ENCODE data around the gene DNM3. TPM values are rescaled to one million over a fixed set of nuclear protein-coding genes. Genes with fewer than 3 reads are reported as not detected.

The DNM3 gene
- total and polyA plus RNA-seq, 4 donors: 2.1 to 16.3 (median 5.6) TPM

DNA sequence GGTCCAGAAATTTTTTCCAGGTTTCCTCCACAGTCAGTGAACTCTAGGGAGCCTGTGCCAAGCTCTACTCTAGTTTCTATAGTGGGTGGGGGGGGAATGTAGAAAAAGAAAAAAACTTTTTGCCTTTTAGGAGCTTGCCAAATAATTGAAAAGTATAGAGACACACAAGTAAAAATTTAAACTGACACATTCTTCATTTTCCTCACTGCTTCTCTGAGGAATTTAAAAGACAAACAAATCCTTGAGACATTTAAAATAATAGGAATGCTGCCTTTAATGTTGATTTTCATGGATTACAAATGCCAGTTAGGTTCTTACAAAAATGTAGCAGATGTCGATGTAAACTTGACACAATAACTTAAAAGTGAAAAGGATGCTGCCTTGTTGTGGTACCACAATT, 241.9 kb downstream of the DNM3 start:
- H3K4me1 ChIP-seq (ENCODE audit: control insufficient read depth in 5 of 5, insufficient read depth in 5 of 5, low read length in 5 of 5): peaks cover 0 to 13% (median 5%) of the 10 kb centered on the region in 5 donors
- 63 to 87% methylated on average over 1 of the region's 1 CpG for WGBS, 2 donors
- TF ChIP-seq, protein P1, sequence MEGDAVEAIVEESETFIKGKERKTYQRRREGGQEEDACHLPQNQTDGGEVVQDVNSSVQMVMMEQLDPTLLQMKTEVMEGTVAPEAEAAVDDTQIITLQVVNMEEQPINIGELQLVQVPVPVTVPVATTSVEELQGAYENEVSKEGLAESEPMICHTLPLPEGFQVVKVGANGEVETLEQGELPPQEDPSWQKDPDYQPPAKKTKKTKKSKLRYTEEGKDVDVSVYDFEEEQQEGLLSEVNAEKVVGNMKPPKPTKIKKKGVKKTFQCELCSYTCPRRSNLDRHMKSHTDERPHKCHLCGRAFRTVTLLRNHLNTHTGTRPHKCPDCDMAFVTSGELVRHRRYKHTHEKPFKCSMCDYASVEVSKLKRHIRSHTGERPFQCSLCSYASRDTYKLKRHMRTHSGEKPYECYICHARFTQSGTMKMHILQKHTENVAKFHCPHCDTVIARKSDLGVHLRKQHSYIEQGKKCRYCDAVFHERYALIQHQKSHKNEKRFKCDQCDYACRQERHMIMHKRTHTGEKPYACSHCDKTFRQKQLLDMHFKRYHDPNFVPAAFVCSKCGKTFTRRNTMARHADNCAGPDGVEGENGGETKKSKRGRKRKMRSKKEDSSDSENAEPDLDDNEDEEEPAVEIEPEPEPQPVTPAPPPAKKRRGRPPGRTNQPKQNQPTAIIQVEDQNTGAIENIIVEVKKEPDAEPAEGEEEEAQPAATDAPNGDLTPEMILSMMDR (IDR thresholded peaks at IDR 0.05; ENCODE audit: control extremely low read depth, extremely low read depth): no peak

DNA sequence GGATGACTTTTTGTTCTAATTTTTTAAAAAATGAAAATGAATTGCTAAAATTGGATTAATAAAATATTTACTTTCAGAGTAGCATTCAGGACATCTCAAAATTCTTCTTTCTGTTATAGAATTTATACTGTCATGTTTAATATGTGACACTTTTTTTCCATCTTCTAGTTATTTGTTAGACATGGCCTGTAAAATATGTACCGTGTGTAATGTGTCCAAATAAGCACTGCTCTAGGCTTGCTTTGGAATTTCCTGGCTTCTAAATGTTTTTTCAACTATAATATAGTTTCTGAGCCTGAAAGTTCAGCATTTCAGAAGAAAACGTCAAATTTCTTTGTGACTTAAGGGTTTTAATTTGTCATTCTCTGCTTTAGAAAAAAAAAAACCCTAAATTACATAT, 243.6 kb downstream of the DNM3 start:
- H3K9ac ChIP-seq (ENCODE audit: insufficient read depth in 1 of 2, low read length in 2 of 2): no peak overlapping the region
- ATAC-seq (ENCODE audit: insufficient read depth, low FRiP score): no peak
- no peak overlapping the region for H3K4me3 ChIP-seq
- no peaks in the 10 kb centered on the region for H3K36me3 ChIP-seq (ENCODE audit: control insufficient read depth in 4 of 4, insufficient read depth in 4 of 4, low read length in 4 of 4)
- DNase-seq: no peak
- H3K27me3 ChIP-seq (ENCODE audit: control insufficient read depth in 3 of 3, insufficient read depth in 3 of 3, low read length in 2 of 3): no peaks in the 10 kb centered on the region
- no peak overlapping the region for H3K27ac ChIP-seq (ENCODE audit: low read depth in 1 of 2, low read length in 1 of 2)
- WGBS, 2 donors: 75 to 89% methylated on average over 2 of the region's 2 CpGs
- H3K9me3 ChIP-seq (ENCODE audit: control insufficient read depth in 4 of 4, insufficient read depth in 3 of 4, low read length in 3 of 4): peaks cover 0 to 2% (median under 1%) of the 10 kb centered on the region in 4 donors
- peaks cover 0 to 19% (median 6%) of the 10 kb centered on the region in 5 donors for H3K4me1 ChIP-seq (ENCODE audit: control insufficient read depth in 5 of 5, insufficient read depth in 5 of 5, low read length in 5 of 5)
- TF ChIP-seq, protein P1 (IDR thresholded peaks at IDR 0.05; ENCODE audit: control extremely low read depth, extremely low read depth): no peak

More for the DNA sequence above, 241.9 kb downstream of the DNM3 start:
- DNase-seq (no peak), ATAC-seq (ENCODE audit: insufficient read depth, low FRiP score) (no peak)
- Histone ChIP-seq H3K9ac (ENCODE audit: insufficient read depth in 1 of 2, low read length in 2 of 2) (no peak overlapping the region), H3K27ac (ENCODE audit: low read depth in 1 of 2, low read length in 1 of 2) (no peak overlapping the region), H3K9me3 (ENCODE audit: control insufficient read depth in 4 of 4, insufficient read depth in 3 of 4, low read length in 3 of 4) (peaks cover 0 to 2% (median under 1%) of the 10 kb centered on the region in 4 donors), H3K4me3 (no peak overlapping the region), H3K36me3 (ENCODE audit: control insufficient read depth in 4 of 4, insufficient read depth in 4 of 4, low read length in 4 of 4) (no peaks in the 10 kb centered on the region), H3K27me3 (ENCODE audit: control insufficient read depth in 3 of 3, insufficient read depth in 3 of 3, low read length in 2 of 3) (no peaks in the 10 kb centered on the region)

DNA sequence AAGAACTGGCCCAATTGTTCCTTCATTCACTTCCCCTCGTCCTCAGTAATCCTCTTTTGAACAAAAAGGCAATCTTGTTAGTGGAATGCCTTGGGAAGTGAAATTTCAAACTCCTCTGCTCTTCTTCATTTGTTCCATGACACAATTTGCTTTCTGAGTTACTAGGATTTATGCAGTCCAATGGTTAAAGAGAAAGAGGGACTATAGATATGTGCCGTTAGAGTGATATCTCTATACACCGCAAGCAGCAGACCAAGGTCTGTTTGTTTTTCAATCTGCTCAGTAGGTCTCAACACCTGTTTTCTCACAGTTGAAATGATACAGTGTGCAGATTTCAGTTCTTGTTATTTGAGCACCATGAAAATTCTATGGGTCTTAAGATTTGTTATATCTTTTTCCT, 244.0 kb downstream of the DNM3 start:
- Histone ChIP-seq H3K36me3 (ENCODE audit: control insufficient read depth in 4 of 4, insufficient read depth in 4 of 4, low read length in 4 of 4) (no peaks in the 10 kb centered on the region), H3K27me3 (ENCODE audit: control insufficient read depth in 3 of 3, insufficient read depth in 3 of 3, low read length in 2 of 3) (no peaks in the 10 kb centered on the region), H3K4me1 (ENCODE audit: control insufficient read depth in 5 of 5, insufficient read depth in 5 of 5, low read length in 5 of 5) (peaks cover 0 to 21% (median 6%) of the 10 kb centered on the region in 5 donors), H3K9me3 (ENCODE audit: control insufficient read depth in 4 of 4, insufficient read depth in 3 of 4, low read length in 3 of 4) (peaks cover 0 to 2% (median 0%) of the 10 kb centered on the region in 4 donors), H3K27ac (ENCODE audit: low read depth in 1 of 2, low read length in 1 of 2) (no peak overlapping the region), H3K4me3 (no peak overlapping the region), H3K9ac (ENCODE audit: insufficient read depth in 1 of 2, low read length in 2 of 2) (no peak overlapping the region)
- WGBS, 2 donors: 92 to 96% methylated on average over 3 of the region's 3 CpGs
- TF ChIP-seq, protein P1 (IDR thresholded peaks at IDR 0.05; ENCODE audit: control extremely low read depth, extremely low read depth): no peak
- no peak for DNase-seq
- ATAC-seq (ENCODE audit: insufficient read depth, low FRiP score): no peak

DNA sequence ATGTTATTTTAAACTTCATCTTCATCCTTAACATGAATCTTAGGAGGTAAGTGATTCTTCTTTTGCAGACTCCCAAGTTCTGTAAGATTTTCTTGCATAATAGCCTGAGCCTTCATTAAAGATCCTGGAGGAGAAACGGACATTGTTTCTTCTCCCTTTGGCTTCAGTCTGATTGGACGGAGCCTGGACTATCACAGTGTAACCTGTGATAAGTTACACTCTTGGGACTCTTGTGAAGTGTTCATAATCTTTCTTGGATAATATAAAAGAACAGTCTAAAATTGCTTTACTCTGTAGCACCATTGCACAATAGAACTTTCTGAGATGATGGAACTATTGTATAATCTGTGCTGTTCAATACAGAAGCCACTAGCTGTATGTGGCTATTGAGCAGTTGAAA, 244.8 kb downstream of the DNM3 start:
- ATAC-seq (ENCODE audit: insufficient read depth, low FRiP score) (no peak), DNase-seq (no peak)
- no peaks in the 10 kb centered on the region for H3K36me3 ChIP-seq (ENCODE audit: control insufficient read depth in 4 of 4, insufficient read depth in 4 of 4, low read length in 4 of 4)
- H3K27ac ChIP-seq (ENCODE audit: low read depth in 1 of 2, low read length in 1 of 2): no peak overlapping the region
- WGBS, 2 donors: 91 to 95% methylated on average over 2 of the region's 2 CpGs
- H3K27me3 ChIP-seq (ENCODE audit: control insufficient read depth in 3 of 3, insufficient read depth in 3 of 3, low read length in 2 of 3): no peaks in the 10 kb centered on the region
- peaks cover 0 to 2% (median 0%) of the 10 kb centered on the region in 4 donors for H3K9me3 ChIP-seq (ENCODE audit: control insufficient read depth in 4 of 4, insufficient read depth in 3 of 4, low read length in 3 of 4)
- TF ChIP-seq, protein P1 (IDR thresholded peaks at IDR 0.05; ENCODE audit: control extremely low read depth, extremely low read depth): no peak
- no peak overlapping the region for H3K4me3 ChIP-seq
- H3K4me1 ChIP-seq (ENCODE audit: control insufficient read depth in 5 of 5, insufficient read depth in 5 of 5, low read length in 5 of 5): peaks cover 0 to 21% (median 6%) of the 10 kb centered on the region in 5 donors
- no peak overlapping the region for H3K9ac ChIP-seq (ENCODE audit: insufficient read depth in 1 of 2, low read length in 2 of 2)

Measured in lung (tissue), 12 donors.